Femur (tissue), 1 donor: Measurements from ENCODE around the gene ZNF385C.
"Not testable (repeated sequence)": the region's sequence is repeated elsewhere in the genome, so short reads cannot be mapped to it uniquely, and the experiment has no call there.

Experiments used
- DNase-seq: peaks from one replicate; pipeline ENCODE4 v3.0.0-alpha.2; 2017

ZNF385C gene

DNA sequence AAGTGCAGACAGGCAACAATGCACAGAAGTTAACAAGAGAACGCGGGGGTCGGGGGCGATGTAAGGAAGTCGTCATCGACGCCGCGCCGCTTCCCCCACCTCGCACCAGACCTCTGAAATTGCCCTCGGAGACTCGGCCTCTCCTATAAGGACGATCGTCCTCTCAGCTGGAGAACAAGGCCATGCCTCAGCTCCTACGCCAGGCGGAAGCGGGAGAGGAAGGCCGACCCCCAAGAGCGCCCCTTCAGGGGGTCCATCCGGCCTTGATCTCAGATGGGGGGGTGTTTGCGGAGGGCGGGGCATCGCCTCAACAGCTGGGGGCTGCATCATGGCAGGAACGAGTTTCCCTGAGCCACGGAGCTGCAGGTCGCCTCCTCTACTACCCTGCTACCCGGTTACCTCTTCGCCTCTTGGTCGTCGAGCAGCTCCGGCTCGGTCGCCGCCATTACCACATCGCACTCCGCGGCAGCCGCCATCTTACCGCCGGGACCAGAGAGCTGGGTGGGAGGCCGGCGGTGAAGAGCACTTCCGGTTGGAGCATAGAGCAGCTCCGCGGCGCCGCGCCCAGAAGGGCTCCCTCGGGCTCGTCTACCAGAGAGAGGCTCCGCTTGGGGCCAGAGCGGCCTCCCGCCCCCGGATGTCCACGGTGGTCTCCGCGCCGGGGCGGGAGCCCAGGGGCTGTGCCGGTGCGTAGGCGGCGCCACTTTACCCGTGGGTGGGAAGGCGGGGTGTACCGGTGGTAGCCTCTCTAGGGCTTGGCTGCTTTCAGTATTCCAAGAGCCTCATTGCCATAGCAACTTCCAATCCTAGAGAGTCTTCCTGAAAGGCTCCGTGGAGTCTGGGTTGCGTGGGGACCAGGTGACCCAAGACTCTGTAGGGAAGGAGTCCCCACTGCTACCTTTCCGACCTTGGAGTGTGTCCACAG is 81.1 kb downstream of the ZNF385C start, which contains the start of gene DNAJC7:
DNAJC7 (minus strand) TSS at position 499 of the 925 bp plus-strand sequence; CDS start at position 476, 23 bp downstream.
- peak; percentile 96 for DNase-seq

DNA sequence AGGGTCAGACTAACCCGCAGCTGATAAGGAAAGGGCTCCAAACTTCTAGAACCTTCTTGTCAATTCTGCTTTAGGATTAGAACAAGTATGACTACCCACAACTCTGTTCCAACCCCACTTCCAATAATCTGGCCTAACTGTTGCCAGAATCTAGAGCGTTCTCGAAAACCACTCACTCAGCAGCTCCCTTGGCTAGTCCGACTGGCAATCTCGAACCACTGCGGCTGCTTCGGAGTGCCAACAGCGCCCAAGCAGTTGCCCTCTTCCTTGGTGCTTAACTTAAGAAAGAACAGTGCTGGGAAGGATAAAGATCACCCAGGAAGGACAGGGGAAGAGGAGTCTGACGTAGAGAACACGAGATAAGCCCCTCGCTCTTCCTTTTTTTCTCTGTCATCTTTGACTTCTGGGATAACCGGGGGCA is 81.9 kb downstream of the ZNF385C start:
- no peak for DNase-seq

DNA sequence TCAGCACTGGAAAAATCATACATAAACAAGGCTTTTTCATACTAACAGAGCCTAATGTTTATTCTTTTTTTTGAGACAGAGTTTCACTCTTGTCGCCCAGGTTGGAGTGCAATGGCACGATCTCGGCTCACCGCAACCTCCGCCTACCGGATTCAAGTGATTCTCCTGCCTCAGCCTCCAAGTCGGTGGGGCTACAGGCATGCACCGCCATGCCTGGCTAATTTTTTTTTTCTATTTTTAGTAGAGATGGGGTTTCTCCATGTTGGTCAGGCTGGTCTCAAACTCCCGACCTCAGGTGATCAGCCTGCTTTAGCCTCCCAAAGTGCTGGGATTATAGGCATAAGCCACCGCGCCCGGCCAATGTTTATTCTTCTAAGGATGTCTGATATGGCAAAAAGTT is 84.5 kb downstream of the ZNF385C start:
- not testable (repeated sequence) for DNase-seq

DNA sequence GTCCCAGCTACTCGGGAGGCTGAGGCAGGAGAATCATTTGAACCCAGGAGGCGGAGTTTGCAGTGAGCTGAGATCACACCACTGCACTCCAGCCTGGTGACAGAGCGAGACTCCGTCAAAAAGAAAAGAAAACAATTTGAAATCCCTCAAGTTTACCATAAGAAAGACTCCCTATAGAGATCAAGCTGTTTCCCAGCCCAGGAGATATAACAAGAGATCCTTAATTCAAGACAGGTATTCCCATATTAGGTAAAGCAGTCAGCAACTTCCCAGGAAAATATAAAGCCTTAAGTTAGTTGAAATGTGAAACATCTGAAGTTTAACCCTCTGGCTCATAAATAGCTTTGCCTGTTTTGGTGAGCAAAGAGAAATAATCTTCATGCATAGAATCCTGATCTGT is 85.9 kb downstream of the ZNF385C start:
- not testable (repeated sequence) for DNase-seq

DNA sequence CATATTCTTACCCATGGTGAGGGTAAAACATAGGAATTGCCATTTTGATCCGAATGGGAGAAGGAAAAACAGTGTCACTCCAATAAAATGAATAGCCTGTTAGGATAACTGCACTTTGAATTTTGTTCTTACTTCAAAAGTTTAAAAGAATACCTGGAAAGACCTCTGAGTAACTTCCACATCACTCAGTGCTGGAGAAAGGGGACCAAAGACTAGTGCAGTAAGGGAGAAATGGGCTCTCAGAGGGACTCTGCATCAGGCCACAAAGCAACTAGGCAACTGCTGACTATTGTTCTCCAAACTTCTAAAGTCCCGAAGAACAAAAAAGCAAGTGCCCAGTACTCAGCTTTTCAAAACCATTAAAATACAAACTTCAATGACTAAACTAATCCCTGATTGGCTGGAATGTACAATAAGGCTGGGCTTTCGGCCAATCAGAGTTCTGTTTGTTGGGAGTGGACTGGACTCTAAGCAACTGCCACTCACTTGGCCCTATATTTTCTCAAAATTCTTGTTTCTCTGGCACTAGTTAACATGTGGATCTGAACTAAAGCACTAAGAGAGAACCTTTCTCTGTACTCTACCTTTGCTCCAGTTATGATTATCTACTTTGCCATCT is 87.3 kb downstream of the ZNF385C start:
- no peak for DNase-seq

DNA sequence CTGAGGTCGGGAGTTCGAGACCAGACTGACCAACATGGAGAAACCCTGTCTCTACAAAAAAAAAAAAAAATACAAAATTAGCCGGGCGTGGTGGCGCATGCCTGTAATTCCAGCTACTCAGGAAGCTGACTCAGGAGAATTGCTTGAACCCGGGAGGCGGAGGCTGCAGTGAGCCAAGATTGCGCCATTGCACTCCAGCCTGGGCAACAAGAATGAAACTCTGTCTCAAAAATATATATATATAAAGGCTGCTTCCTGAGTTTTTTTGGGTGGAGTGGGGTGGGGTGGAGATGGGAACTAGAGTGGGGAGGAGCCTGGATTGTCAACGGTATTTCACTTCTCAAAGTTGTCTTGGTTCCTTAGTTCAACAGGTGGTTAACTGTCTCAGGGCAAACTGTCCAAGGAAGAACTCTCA is 88.0 kb downstream of the ZNF385C start:
- not testable (repeated sequence) for DNase-seq

DNA sequence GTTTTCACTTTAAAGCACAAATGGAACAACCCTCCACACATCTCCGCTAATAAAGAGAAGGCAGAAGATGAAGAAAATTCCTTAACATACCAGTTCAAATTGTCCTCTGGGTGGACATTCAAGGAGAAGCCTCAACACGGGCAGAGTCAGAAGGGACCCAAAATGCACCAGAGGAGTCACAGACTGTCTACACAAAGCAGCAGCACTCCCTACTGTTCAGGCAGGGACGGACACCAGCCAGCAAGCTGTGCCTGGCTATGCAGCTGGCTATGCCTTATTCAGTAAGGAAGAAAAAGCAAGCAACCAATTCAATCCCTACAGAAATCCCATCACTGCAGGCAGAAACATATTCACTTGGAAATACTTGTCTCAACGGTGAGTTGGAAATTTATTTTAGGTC is 89.1 kb downstream of the ZNF385C start:
- DNase-seq = no peak

DNA sequence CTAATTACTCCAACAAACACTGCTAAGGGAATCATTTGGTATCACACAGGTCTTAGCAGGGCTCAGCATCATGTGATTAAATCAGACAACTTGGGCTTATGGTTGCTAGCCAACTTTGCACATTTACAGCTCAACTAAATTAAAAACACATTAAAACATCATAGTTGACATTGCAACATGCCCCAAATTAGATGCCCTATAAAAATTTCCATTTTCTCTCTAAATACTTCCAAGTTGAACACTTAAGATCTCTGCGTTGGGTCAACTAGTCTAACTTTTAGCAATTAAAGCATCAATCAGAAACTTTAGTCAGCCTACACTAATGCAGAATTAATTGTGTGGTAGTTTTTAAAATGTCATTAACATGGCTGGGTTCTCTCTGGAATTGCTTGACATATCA is 93.1 kb downstream of the ZNF385C start:
- no peak for DNase-seq

DNA sequence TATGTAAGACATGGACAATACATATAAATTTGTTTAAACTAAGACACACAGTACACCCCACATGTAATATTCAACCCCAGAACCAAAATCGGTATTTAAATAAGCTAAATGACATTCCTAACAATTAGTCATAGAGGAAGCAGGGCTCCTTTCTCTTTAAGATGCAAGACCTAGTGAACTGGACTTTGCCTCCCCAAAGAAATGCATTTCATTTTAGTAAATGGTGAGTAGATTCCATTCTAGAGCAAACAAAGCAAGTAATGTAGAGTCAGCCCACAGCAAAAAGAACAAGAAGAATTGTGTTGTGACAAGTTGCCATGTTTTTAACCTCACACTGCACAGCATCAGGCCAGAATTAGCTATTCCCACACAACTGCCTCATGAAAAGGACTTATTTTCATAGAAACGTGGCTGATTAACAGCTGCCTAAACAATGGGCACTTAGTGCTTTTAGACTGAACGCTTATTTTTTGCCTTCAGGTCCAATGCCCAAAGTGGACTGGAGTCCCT is 95.4 kb downstream of the ZNF385C start:
- no peak for DNase-seq

DNA sequence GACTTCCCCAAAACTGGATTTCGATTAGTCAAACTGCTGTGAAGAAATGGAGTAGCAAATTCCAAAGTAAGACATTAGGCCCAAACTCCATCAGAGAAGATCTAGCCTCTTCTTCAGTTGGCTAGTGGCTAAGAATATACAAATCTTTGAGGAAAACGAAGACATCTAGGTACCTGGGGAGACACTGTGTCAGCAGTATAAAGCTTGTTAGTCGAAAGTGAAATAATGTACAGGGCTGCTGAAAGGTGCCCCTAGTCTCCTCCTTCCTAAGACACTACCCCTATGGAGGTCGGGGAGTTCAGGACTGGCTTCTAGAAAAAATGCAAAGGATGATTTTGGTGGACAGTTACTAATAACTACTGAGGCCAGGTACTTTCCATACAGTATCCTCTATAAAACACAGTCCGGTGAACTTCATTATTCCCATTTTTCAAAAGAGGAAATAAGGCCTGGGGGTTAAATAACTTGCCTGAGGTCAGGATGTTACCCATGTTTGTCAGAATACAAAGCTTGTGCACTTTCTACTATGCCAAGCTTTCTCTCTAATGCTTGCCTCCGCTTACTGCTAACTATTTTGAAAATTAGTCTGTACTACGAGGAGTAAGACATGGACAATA is 96.0 kb downstream of the ZNF385C start:
- no peak for DNase-seq

DNA sequence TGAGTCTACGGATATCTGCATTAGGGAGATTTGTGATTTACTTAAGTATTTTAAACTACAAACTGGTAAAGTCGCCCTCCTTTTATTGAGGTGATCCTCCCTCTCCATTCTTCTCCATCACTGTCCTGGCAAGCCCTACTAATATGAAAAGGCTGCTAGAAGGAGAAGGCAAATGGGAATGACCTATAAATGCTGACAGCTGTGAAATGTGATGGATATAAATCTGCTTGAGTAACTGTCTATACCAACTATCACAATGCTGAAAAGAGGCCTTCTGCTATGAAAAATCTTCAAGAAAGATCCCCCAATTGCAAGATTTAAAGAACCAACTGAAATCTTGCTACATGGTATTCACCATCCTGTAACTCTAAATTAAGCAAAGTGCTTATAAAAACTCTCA is 96.5 kb downstream of the ZNF385C start:
- DNase-seq = no peak

DNA sequence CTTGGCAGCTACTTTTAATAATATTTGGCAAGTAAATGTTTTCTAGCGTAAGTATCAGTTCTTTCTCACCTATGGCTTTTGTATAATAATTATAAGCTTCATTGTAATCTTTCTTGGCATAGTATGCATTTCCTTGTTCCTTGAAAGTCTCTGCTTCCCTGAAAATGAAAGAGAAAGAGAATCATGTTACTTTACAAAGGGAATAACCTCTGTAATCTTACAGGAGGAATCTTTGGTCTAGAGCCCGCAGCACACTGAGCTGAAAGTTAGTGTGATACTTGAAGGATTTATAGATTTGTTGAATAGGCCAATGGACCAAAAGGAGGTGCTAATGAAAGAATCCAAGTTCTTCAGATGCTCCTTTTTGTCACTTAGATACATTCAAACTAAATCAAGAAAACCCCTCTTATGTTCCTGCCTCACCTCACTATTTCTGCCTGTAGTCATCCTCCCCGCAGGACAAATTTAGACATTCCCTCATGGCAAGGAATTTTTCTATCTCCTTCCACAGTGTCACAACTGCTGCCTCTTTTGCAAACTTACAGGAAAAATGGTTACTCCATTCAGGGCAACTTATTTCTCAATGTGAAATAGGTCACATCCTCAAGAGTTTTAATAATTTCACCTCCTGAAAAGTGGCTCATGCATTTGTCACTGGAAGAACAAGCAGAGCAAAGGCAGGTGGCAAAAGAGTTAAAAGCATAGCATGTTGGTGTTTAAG is 97.7 kb downstream of the ZNF385C start:
- DNase-seq = no peak

DNA sequence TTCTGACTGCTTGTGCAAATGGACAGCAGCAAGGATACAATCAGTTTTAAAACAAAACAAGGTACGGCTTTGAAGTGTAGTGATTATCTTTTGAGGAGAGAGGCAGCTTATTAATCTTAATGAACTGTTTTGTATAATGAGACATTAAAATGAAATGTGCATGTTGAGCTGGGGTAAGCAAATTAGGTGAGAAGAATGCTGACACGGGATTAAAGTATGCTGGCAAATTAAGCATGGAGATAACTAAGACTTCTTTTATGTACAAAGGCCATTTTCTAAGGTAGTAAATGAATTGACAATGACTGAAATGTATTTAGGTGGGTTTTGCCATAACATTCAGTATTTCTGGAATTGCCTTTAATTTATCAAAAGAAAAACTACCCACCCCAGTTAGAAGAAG is 99.8 kb downstream of the ZNF385C start:
- DNase-seq = no peak

DNA sequence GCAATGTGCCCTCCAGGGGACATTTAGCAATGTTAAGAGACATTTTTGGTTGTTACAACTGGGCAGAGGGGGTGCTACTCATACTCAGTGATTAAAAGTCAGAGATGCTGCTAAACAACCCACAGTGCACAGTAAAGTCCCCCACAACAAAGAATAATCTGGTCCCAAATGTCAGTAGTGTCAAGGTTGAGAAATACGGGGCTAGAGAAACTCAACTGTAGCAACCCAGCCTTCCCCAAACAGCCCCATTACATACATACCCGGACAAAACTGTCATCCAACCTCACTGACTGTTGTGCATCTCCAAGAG is 101.5 kb downstream of the ZNF385C start:
- no peak for DNase-seq

DNA sequence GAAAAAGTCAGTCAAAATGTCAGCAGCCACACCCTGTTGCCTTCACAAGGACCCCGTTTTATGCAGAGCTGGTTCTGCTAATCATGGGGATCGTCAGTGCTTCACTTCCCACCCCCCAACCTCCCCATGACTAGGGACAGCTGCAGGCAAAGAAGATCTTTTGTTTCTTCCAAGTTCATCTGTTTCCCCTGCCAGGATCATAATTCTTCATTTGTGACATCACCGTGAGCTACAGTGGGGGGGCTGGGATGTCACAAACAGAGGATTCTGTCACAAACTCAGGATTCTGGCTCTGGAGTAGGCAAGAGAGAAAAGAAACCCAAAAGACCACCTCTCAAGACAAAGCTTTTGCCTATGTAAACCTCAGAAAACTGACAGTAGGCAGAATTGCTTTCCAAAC is 105.7 kb downstream of the ZNF385C start:
- no peak for DNase-seq

DNA sequence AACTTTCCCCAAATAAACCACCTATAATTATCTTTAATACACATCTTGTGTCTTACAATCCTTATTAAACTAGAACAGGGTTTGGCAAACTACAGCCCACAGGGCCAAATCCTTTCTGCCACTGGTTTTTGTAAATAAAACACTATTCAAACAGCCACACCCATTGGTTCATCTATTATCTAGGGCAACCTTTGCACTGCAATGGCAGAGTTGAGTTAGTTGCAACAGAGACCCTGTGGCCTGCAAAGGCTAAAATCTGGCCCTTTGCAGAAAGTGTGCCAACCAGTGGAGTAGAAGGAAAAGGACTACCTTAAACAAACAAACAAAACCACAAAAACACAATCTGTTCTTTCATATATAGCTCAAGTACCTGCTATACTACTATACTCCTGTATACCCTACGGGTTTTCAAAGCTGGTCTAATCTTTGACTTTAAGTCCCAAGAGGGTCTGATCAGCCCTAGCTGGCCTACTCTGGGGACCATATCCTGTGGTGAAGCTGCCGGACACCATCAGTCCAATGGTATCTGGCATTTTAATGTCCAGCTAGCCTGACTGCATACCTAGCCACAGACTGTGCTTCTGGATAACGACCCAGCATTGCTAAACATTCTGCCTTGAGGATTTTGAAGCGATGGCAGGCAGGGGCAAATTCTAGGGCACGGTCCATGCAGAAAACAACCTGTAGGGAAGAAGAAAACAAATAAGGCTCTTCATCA is 108.4 kb downstream of the ZNF385C start:
- DNase-seq = no peak

DNA sequence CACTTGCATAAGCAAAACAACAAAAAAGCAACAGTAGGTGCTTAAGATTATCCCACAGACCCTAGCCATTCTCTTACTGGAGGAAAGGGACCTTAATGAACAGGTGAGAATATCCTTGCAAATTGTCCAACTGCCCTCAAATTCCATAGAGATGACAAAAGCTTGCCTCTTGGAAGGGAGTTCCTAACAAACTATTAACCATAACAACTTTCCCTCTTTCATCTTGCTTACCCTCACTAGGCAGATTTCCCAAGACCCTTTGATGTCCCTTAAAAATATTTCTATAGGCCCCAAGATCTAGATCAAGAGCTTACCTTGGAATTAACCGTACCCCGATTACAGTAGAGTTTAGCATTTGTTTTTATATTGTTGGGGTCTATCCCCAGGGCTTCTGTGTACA is 109.9 kb downstream of the ZNF385C start:
- no peak for DNase-seq

DNA sequence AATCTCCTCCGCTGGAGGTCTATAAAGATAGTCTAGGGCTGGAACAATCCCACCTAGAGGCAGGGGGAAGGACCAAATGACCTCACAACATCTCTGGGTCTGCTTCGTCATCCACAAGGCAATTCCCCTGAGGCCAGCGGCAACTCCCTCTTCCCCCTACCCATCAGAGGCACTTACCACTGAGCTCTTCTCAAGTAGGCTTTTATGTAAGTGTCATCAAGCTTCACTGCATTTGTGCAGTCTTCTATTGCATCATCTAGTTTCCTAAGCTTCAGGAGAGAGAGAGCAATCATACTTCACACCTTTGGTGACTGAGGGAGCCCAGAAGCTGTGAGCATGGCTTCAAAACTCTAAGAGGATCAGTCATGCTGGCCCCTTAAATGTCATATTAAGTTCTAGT is 110.6 kb downstream of the ZNF385C start:
- DNase-seq = no peak

DNA sequence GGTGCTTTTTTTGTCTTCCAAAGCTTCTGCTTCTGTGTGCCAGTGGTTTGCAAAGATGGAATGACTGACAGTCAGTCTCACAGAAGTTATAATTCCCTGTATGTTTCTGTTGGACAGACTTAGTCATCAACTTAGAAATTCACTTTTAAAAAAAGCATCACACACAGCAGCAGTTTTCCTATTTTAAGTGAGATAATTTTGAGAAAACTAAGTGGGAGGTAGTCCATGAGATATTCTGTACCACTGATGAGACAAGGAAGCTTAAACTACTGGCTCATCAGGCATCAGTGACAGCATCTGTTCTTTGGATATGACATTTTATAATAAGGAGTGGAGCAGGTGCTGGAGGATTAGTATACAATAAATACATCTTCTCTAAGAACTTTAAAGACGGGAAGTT is 111.6 kb downstream of the ZNF385C start:
- DNase-seq = no peak

DNA sequence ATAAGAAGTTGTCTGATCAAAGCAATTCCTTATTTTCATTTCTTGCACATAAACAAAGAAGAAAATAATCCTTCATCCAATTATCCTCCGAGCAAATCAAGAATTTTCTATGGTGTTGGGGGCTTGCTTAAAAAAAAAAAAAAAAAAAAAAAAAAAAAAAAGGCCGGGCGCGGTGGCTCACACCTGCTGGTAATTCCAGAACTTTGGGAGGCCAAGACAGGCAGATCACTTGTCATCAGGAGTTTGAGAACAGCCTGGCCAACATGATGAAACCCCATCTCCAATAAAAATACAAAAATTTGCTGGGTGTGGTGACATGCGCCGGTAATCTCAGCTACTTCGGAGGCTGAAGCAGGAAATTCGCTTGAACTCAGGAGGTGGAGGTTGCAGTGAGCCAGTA is 112.4 kb downstream of the ZNF385C start:
- no peak for DNase-seq

DNA sequence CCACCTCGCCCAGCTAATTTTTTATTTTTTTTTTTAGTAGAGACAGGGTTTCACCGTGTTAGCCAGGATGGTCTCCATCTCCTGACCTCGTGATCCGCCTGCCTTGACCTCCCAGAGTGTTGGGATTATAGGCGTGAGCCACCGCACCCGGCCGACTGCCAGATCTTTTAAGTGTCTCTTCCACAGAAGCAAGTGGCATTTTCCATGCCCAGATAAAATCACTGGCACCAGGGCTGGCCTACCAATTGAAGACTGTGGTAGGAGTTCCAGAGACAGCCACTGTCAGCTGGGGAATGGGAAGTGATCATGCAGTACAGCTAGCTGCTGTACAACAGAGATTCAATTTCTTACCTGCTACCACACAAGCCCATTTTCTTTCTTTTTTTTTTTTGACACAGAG is 113.8 kb downstream of the ZNF385C start:
- no peak for DNase-seq

DNA sequence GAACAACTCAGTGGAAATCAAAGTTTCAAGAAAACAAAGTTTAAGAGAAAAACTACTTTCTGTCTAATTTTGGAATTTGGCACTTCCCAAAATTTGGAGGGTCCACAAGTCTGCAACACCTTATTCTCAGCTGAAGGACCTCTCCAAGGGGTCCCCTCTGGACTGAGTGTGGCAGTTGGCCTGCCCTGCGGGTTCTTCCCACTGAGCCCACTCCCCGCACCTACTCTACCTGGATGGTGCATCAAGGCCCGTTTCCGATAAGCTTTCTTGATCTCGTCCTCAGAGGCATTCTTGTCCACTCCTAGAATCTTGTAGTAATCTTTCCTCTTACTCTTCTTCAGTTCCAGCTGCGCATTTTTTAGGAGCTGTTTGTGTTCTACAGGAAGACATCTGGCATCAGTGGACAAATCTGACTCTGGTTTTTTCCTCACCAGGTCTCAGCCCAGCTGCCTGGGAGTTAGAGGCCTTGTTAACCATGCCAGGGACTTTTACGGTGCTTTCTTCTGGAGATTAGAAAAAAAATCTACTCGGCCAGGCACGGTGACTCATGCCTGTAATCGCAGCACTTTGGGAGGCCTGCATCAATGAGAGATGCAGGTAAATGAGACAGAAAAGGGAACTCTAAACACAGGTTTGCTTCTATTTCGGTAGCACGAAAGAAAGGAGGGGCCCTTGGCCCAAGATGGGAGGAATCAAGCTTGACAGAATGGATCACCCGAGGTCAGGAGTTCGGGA is 116.1 kb downstream of the ZNF385C start:
- no peak for DNase-seq
